ENCODE data around the gene NFIX. TPM values are rescaled to one million over a fixed set of nuclear protein-coding genes. Genes with fewer than 3 reads are reported as not detected.

NFIX gene
- total and polyA plus RNA-seq, 9 of the 15 experiments (the other 6 are each of a cell fraction or from before 2014, with no cell fraction given): 0.28 to 26.8 (median 5.4) TPM

DNA sequence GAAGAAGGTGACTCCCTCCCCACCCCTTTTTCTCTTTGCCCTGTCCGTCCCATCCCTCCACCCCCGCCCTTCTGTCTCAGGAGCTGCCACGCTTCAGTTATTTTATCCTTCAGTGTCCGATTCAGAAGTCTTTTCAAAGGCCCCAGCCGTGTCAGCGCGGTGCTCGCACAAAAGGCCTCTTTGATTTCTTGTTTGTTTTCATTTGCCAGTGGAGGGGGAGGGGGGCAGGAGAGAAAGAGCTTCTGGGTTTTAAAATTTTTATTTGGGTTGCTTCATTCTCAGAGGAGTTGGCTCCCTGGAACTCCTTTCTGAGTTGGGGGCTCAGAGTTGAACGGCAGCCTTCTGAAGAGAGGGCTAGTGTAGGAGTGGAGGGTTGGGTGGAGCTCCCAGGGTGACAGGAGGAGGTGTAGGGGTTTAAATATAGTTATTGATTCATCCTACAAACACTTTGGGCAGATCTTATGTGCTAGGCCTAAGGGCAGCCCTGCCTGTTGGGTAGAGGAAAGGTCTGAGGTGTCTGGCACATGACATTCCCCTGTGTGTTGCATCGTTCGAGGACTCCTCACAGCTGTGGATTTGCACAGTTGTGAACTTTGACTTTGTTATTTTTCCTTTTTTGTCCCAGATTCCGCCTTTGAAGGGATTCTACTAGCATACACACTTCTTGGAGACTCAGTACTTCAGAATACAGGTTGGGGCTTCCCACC is 36.8 kb downstream of the NFIX start:
- Histone ChIP-seq H3K9me1 (ENCODE audit: control insufficient read depth, insufficient read depth, low read length) (no peaks in the 10 kb centered on the region), H3K4me2 (ENCODE audit: insufficient read depth, low read length) (no peak overlapping the region), H3K4me1 (replicated peaks in 1 of 2; ENCODE audit: control insufficient read depth in 2 of 2, insufficient read depth in 2 of 2, low read length in 2 of 2) (peaks cover 11 to 16% of the 10 kb centered on the region in 2 experiments; a peak in 3 of 5 replicates), H4K20me1 (replicated peaks; ENCODE audit: control insufficient read depth, insufficient read depth, low read length) (peaks cover 12% of the 10 kb centered on the region), H3K36me3 (ENCODE audit: control insufficient read depth, insufficient read depth, low read length) (peaks cover 36% of the 10 kb centered on the region), H3K79me2 (ENCODE audit: control insufficient read depth, insufficient read depth, low read length) (peaks cover 8% of the 10 kb centered on the region), H3K9me3 (replicated peaks; ENCODE audit: control insufficient read depth, insufficient read depth, low read depth, low read length) (no peaks in the 10 kb centered on the region), H2AFZ (ENCODE audit: low read depth, low read length) (no peak overlapping the region), H3K27me3 (ENCODE audit: control insufficient read depth in 2 of 2, insufficient read depth in 2 of 2, low read length in 2 of 2) (no peaks in the 10 kb centered on the region), H3K9ac (ENCODE audit: insufficient read depth in 1 of 2, low read depth in 2 of 2, low read length in 2 of 2) (no peak overlapping the region; a peak in 1 of 4 replicates), H3K27ac (ENCODE audit: extremely low read depth, low read depth, low read length) (no peak overlapping the region), H3K4me3 (no peak overlapping the region)
- TF ChIP-seq, protein P1, sequence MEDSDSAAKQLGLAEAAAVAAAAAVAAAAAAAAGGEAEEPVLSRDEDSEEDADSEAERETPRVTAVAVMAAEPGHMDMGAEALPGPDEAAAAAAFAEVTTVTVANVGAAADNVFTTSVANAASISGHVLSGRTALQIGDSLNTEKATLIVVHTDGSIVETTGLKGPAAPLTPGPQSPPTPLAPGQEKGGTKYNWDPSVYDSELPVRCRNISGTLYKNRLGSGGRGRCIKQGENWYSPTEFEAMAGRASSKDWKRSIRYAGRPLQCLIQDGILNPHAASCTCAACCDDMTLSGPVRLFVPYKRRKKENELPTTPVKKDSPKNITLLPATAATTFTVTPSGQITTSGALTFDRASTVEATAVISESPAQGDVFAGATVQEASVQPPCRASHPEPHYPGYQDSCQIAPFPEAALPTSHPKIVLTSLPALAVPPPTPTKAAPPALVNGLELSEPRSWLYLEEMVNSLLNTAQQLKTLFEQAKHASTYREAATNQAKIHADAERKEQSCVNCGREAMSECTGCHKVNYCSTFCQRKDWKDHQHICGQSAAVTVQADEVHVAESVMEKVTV (CRISPR knock-in tag; IDR thresholded peaks at IDR 0.05): no peak
- TF ChIP-seq CEBPG (CRISPR knock-in tag; IDR thresholded peaks at IDR 0.05) (peak; percentile 23; the same call in 1 of the 2 replicates), CEBPG (tag; conservative IDR thresholded peaks at IDR 0.05 in 1 of 2, IDR thresholded peaks at IDR 0.05 in 1 of 2) (no peak), ZNF583 (CRISPR knock-in tag; IDR thresholded peaks at IDR 0.05) (no peak)
- ATAC-seq (no peak), DNase-seq (ENCODE audit: extremely low read depth in 1 of 4, low spot score in 3 of 4) (no peak), FAIRE-seq (no peak)
- ChIA-PET CTCF (ENCODE audit: low intra/inter-chr PET ratio) (interaction anchor here (0.6 to 1.2 kb wide), 2 partner anchors 66 to 209 kb away, joined by 3 to 4 read pairs; no protein-coding TSS in a partner anchor), POLR2A (interaction anchor here (1.0 to 1.2 kb wide), 3 partner anchors 23 to 120 kb away, joined by 3 read pairs; no protein-coding TSS in a partner anchor)
- 79% methylated on average over 9 of the region's 12 CpGs for WGBS (ENCODE audit: insufficient coverage, low coverage, missing lambda C conversion rate)
- no TSS peak for BruUV-seq (replicated peaks)
- in situ Hi-C loops (cut with MboI): no loop called here
- intact Hi-C loops (cut with micrococcal nuclease): loop anchor here (5.0 kb wide), 1 partner anchor 60 kb away; no protein-coding TSS in a partner anchor
